Activated T-cell treated with anti-CD3 and anti-CD28 coated beads, Interleukin-2, amount 50 U/mL, for 48 hours (primary cell): Measurements from ENCODE around the gene NOS1AP.

Source experiments
- DNase-seq, 2 experiments: peaks; one replicate each; pipeline ENCODE4 v3.0.0-alpha.2; 2020

Gene NOS1AP

GRCh38 chr1:162091681-162092524 lies 22.4 kb downstream of the NOS1AP start:
- DNase-seq, result no peak

GRCh38 chr1:162093095-162093494 lies 23.6 kb downstream of the NOS1AP start:
- no peak for DNase-seq

- no peak for DNase-seq
These were observed 24.8 kb downstream of the NOS1AP start for GRCh38 chr1:162094271-162094670.

- no peak for DNase-seq
These were observed 25.2 kb downstream of the NOS1AP start for GRCh38 chr1:162094723-162095122.

GRCh38 chr1:162107911-162108310 lies 38.4 kb downstream of the NOS1AP start:
- no peak for DNase-seq

- DNase-seq, result no peak
These were observed 38.9 kb downstream of the NOS1AP start for GRCh38 chr1:162108426-162108825.

- no peak for DNase-seq
These were observed 41.4 kb downstream of the NOS1AP start for GRCh38 chr1:162110910-162111309.

GRCh38 chr1:162111572-162111971 lies 42.1 kb downstream of the NOS1AP start:
- no peak for DNase-seq

- DNase-seq, result no peak
These were observed 43.9 kb downstream of the NOS1AP start for GRCh38 chr1:162113419-162113818.

- no peak for DNase-seq
These were observed 47.7 kb downstream of the NOS1AP start for GRCh38 chr1:162117039-162117774.

- no peak for DNase-seq
These were observed 48.6 kb downstream of the NOS1AP start for GRCh38 chr1:162118063-162118462.

- no peak for DNase-seq
These were observed 59.3 kb downstream of the NOS1AP start for GRCh38 chr1:162128693-162129356.

GRCh38 chr1:162130308-162130707 lies 60.8 kb downstream of the NOS1AP start:
- no peak for DNase-seq

- no peak for DNase-seq
These were observed 62.2 kb downstream of the NOS1AP start for GRCh38 chr1:162131400-162132321.

GRCh38 chr1:162133566-162133965 lies 64.1 kb downstream of the NOS1AP start:
- DNase-seq, result no peak

GRCh38 chr1:162134646-162135045 lies 65.2 kb downstream of the NOS1AP start:
- DNase-seq, result no peak

GRCh38 chr1:162135271-162135775 lies 65.8 kb downstream of the NOS1AP start:
- DNase-seq, result no peak

GRCh38 chr1:162136760-162137159 lies 67.3 kb downstream of the NOS1AP start:
- DNase-seq, result no peak

GRCh38 chr1:162137179-162137960 lies 67.9 kb downstream of the NOS1AP start:
- DNase-seq, result no peak

GRCh38 chr1:162138112-162138511 lies 68.6 kb downstream of the NOS1AP start:
- DNase-seq, result no peak

GRCh38 chr1:162138599-162139181 lies 69.2 kb downstream of the NOS1AP start:
- DNase-seq, result no peak
